Ascending aorta (tissue), 2 donors: ENCODE data around the gene SRBD1. TPM values are rescaled to one million over a fixed set of nuclear protein-coding genes. Genes with fewer than 3 reads are reported as not detected.

Experiments
- DNase-seq, 2 donors: peaks; one replicate each; pipeline ENCODE4 v3.0.0-alpha.2; 2019; ENCODE audit warnings: low spot score in 2 of 2
- H3K27ac ChIP-seq, 2 donors: fragments of 200-600 bp; sonication (generic); one replicate each; pipeline ENCODE4 v1.5.1; 2016 to 2017; ENCODE audit warnings: mild to moderate bottlenecking in 1 of 2
- H3K27me3 ChIP-seq: fragments of 200-600 bp; sonication (generic); one replicate; pipeline ENCODE4 v1.5.1; 2017
- H3K36me3 ChIP-seq, 2 donors: fragments of 200-600 bp; sonication (generic); one replicate each; pipeline ENCODE4 v1.5.1; 2016
- H3K4me1 ChIP-seq, 2 donors: fragments of 200-600 bp; sonication (generic); one replicate each; pipeline ENCODE4 v1.5.1; 2016 to 2017; ENCODE audit warnings: mild to moderate bottlenecking in 1 of 2
- H3K4me3 ChIP-seq, 2 donors: fragments of 200-600 bp; sonication (generic); one replicate each; pipeline ENCODE4 v1.5.1; 2016 to 2017; ENCODE audit warnings: mild to moderate bottlenecking in 1 of 2
- H3K9me3 ChIP-seq, 2 donors: fragments of 200-600 bp; sonication (generic); one replicate each; pipeline ENCODE4 v1.5.1; 2016
- intact Hi-C: fragments of 100-400 bp; cut with DNase I; formaldehyde crosslinking; loops from one replicate; pipeline ENCODE4 v1.15.1; 2023
- total RNA-seq: library from RNA; depleted of rRNA; stranded (reverse); fragments of >200 nt; gene quantifications from one replicate; pipeline ENCODE4 v1.1.0, GENCODE V29; 2016
- TF ChIP-seq, protein P1 (sequence below), 3 experiments: fragments of 200-600 bp in 2 of 3; fragments of 450-650 bp in 1 of 3; sonication (generic) in 2 of 3; IDR thresholded peaks; one replicate each; pipeline ENCODE4 v1.5.1; 2016 to 2019; ENCODE audit warnings: antibody characterized with exemption in 3 of 3, mild to moderate bottlenecking in 1 of 3, moderate library complexity in 1 of 3

The SRBD1 gene
- total RNA-seq, 1 donor from 2014 or later: 7.6 TPM

- Histone ChIP-seq H3K36me3 (no peaks in the 10 kb centered on the region), H3K27me3 (no peaks in the 10 kb centered on the region), H3K4me3 (no peak overlapping the region), H3K27ac (no peak overlapping the region), H3K4me1 (peaks cover 0 to 17% of the 10 kb centered on the region in 2 donors), H3K9me3 (no peaks in the 10 kb centered on the region)
- intact Hi-C loops: no loop called here
- no peak for DNase-seq
- TF ChIP-seq, protein P1, sequence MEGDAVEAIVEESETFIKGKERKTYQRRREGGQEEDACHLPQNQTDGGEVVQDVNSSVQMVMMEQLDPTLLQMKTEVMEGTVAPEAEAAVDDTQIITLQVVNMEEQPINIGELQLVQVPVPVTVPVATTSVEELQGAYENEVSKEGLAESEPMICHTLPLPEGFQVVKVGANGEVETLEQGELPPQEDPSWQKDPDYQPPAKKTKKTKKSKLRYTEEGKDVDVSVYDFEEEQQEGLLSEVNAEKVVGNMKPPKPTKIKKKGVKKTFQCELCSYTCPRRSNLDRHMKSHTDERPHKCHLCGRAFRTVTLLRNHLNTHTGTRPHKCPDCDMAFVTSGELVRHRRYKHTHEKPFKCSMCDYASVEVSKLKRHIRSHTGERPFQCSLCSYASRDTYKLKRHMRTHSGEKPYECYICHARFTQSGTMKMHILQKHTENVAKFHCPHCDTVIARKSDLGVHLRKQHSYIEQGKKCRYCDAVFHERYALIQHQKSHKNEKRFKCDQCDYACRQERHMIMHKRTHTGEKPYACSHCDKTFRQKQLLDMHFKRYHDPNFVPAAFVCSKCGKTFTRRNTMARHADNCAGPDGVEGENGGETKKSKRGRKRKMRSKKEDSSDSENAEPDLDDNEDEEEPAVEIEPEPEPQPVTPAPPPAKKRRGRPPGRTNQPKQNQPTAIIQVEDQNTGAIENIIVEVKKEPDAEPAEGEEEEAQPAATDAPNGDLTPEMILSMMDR (IDR thresholded peaks at IDR 0.05): no peak
Measured at GRCh38 chr2:45466053-45466452, 145.0 kb downstream of the SRBD1 start.

DNA sequence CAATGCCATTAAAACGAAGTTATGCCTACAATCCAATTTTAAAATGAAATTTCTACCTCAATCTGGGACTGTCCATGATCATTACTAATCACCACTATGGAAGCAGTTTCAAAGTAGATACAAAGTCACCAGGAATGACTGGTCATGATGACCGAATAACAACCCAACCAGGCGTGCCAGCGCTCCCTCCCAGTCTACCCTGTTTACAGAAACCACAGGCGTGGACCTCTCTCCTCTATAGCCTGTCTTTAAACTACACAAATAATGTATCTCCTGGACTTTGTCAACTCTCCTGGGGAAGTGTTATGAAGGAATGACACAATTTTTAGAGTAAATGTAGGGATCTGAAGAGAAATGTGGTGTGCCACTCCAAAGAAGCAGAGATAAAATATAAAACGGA lies 150.2 kb downstream of the SRBD1 start:
- no peak overlapping the region for H3K27ac ChIP-seq
- H3K27me3 ChIP-seq: no peaks in the 10 kb centered on the region
- intact Hi-C loops: no loop called here
- no peak overlapping the region for H3K4me3 ChIP-seq
- H3K4me1 ChIP-seq: peaks cover 0 to 15% of the 10 kb centered on the region in 2 donors
- H3K36me3 ChIP-seq: no peaks in the 10 kb centered on the region
- TF ChIP-seq, protein P1 (IDR thresholded peaks at IDR 0.05): no peak
- DNase-seq: no peak
- H3K9me3 ChIP-seq: no peaks in the 10 kb centered on the region

DNA sequence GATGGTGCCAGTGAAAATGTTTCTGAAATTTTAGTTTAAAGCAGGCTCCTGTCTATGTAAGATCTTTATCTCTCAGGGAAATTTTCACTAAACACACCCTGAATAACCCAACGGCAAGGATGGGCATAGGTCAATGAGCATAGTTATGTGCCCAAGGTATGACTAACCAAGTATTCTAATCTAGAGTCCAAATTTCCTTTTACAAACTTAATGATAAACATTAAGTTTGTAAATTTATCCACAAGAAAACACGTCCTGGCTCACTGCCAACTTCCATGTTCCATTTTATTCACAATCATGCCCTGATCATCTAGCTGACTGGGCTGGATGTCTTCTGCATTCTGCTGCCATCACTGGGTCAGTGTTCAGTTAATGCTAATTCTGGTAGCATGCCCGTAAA lies 151.2 kb downstream of the SRBD1 start:
- Histone ChIP-seq H3K27ac (peak overlapping the region in 1 of 2 donors; percentile 81), H3K27me3 (no peaks in the 10 kb centered on the region), H3K4me1 (peaks cover 0 to 15% of the 10 kb centered on the region in 2 donors), H3K9me3 (no peaks in the 10 kb centered on the region), H3K36me3 (no peaks in the 10 kb centered on the region), H3K4me3 (no peak overlapping the region)
- TF ChIP-seq, protein P1 (IDR thresholded peaks at IDR 0.05): no peak
- intact Hi-C loops: no loop called here
- no peak for DNase-seq

DNA sequence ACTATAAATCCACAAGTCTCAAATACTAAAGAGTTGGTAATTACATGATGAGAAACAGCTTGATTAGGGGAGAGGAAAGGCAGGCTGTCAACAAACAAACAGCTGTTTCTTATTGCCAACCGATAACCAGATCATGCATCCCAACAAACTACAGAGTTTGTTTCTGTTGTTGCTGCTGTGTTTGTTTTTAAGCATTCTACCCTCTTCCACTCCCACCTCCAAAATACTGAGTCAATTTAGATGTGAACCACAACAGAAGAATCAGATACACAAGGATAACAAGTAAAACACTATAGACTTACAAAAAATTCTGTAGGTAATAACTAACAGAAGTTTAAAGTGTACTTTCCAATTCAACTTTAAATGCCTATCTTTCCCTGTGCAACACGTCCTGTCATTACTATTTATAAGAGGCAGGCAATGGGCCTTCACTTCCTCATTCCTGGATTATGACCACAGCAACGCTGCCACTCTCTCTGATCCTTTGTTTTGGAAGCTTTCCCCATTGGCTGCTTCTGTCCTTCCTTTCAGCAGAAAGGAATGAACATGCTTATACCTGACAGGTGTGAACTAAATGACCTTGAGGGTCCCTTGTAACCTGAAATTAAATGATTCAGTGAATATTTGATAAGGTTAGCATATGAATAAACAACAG lies 152.0 kb downstream of the SRBD1 start:
- Histone ChIP-seq H3K36me3 (no peaks in the 10 kb centered on the region), H3K9me3 (no peaks in the 10 kb centered on the region), H3K4me1 (peaks cover 0 to 15% of the 10 kb centered on the region in 2 donors), H3K4me3 (no peak overlapping the region), H3K27ac (peak overlapping the region; percentile 72 to 81), H3K27me3 (no peaks in the 10 kb centered on the region)
- TF ChIP-seq, protein P1 (IDR thresholded peaks at IDR 0.05): no peak
- peak; percentile 9 to 69 for DNase-seq
- intact Hi-C loops: no loop called here

- no peaks in the 10 kb centered on the region for H3K36me3 ChIP-seq
- H3K4me3 ChIP-seq: no peak overlapping the region
- peaks cover 0 to 21% of the 10 kb centered on the region in 2 donors for H3K4me1 ChIP-seq
- intact Hi-C loops: no loop called here
- DNase-seq: no peak
- H3K27ac ChIP-seq: no peak overlapping the region
- no peaks in the 10 kb centered on the region for H3K27me3 ChIP-seq
- TF ChIP-seq, protein P1 (IDR thresholded peaks at IDR 0.05): no peak
- H3K9me3 ChIP-seq: no peaks in the 10 kb centered on the region
Measured at GRCh38 chr2:45457211-45457945, 153.7 kb downstream of the SRBD1 start.
